GOT3 (cell line): ENCODE results near the gene CLDN14.

ENCODE experiments used
- DNase-seq: peaks from one replicate; lab custom pipeline; 2025; ENCODE audit warnings: mixed read lengths; lab: John Stamatoyannopoulos, UW

Gene CLDN14

GRCh38 chr21:36479415-36480402, at the start of gene CLDN14:
Gene CLDN14, minus strand, starts transcription at chr21:36480122. Its CDS starts 18,427 bp downstream, at chr21:36461695.
- DNase-seq = no peak

GRCh38 chr21:36528716-36529115, 48.8 kb upstream of the CLDN14 start:
- no peak for DNase-seq

GRCh38 chr21:36527317-36527716, 47.4 kb upstream of the CLDN14 start:
- DNase-seq = no peak

- no peak for DNase-seq
These were observed 46.2 kb upstream of the CLDN14 start for GRCh38 chr21:36526104-36526503.

- no peak for DNase-seq
These were observed 44.6 kb upstream of the CLDN14 start for GRCh38 chr21:36524477-36524876.

- DNase-seq = no peak
These were observed 42.4 kb upstream of the CLDN14 start for GRCh38 chr21:36522219-36522808.

GRCh38 chr21:36518883-36519492, 39.1 kb upstream of the CLDN14 start:
- DNase-seq = no peak

GRCh38 chr21:36517366-36518075, 37.6 kb upstream of the CLDN14 start:
- DNase-seq = no peak

- DNase-seq = no peak
These were observed 36.4 kb upstream of the CLDN14 start for GRCh38 chr21:36516281-36516680.

GRCh38 chr21:36513430-36513829, 33.5 kb upstream of the CLDN14 start:
- DNase-seq = no peak

GRCh38 chr21:36512971-36513370, 33.0 kb upstream of the CLDN14 start:
- no peak for DNase-seq

- DNase-seq = no peak
These were observed 31.7 kb upstream of the CLDN14 start for GRCh38 chr21:36511484-36512220.

- DNase-seq = no peak
These were observed 31.0 kb upstream of the CLDN14 start for GRCh38 chr21:36510911-36511310.

- no peak for DNase-seq
These were observed 30.2 kb upstream of the CLDN14 start for GRCh38 chr21:36509973-36510664.

GRCh38 chr21:36508948-36509347, 29.0 kb upstream of the CLDN14 start:
- no peak for DNase-seq

- DNase-seq = no peak
These were observed 27.6 kb upstream of the CLDN14 start for GRCh38 chr21:36507397-36508018.

- DNase-seq = no peak
These were observed 26.6 kb upstream of the CLDN14 start for GRCh38 chr21:36506482-36506881.

- no peak for DNase-seq
These were observed 24.4 kb upstream of the CLDN14 start for GRCh38 chr21:36504067-36505058.

- no peak for DNase-seq
These were observed 22.4 kb upstream of the CLDN14 start for GRCh38 chr21:36502365-36502764.
